Astrocyte of the hippocampus (primary cell): ENCODE results near the gene KRTAP10-10.
"Not testable (repeated sequence)": the region's sequence is repeated elsewhere in the genome, so short reads cannot be mapped to it uniquely, and the experiment has no call there.

ENCODE experiments used
- DNase-seq: peaks from one replicate; pipeline ENCODE4 v3.0.0; 2011; ENCODE audit warnings: low read depth, low spot score

Gene KRTAP10-10

DNA sequence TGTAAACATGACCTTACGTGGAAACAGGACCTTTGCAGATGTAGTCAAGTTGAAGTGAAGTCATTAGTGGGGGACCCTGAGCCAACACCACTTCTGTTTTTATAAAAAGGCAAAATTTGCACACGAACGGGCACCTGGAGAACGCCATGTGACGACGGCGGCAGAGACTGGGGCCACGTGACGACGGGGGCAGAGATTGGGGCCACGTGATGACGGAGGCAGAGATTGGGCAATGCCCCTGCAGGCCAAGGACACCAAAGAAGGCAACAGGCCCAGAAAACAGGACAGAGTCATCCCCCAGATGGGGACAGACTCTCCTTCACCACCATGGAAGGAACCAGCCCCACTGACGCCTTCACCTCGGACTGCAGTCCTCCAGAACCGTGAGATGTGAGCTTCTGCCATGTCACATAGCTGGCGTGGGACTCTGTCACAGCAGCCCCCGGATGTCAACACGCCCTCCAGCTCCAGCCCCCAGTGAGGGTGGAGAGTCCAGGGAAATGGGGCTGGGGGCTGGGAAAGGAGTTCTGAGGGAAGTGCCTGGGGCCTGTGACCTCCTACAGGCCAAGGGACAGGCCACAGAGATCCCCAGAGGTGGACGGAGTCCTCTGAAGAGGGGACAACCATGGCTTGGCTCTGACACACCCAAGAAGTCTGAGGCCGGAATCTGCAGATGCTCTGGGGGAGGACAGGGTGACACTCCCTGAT is 13.3 kb downstream of the KRTAP10-10 start:
- no peak for DNase-seq

- DNase-seq, result no peak
Measured at GRCh38 chr21:44650973-44651675, 14.0 kb downstream of the KRTAP10-10 start.

DNA sequence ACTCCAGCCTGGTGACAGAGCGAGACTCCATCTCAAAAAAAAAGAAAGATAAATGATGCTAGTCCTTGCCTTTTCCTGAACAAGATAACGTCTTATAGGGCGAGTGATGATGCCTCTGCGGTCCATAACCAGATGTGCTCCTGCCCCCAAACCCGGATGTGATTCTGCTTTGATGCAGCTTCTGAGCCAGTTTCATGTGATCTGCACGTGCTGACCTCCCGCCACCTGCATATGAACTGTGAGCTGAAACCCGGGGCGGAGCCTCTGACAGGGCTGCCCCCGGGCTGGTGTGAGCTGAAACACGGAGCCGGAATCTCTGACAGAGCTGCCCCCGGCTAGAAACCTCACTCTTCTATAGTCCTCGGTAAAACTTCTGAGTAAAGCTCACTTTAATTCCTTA is 16.0 kb downstream of the KRTAP10-10 start:
- DNase-seq, result no peak

DNA sequence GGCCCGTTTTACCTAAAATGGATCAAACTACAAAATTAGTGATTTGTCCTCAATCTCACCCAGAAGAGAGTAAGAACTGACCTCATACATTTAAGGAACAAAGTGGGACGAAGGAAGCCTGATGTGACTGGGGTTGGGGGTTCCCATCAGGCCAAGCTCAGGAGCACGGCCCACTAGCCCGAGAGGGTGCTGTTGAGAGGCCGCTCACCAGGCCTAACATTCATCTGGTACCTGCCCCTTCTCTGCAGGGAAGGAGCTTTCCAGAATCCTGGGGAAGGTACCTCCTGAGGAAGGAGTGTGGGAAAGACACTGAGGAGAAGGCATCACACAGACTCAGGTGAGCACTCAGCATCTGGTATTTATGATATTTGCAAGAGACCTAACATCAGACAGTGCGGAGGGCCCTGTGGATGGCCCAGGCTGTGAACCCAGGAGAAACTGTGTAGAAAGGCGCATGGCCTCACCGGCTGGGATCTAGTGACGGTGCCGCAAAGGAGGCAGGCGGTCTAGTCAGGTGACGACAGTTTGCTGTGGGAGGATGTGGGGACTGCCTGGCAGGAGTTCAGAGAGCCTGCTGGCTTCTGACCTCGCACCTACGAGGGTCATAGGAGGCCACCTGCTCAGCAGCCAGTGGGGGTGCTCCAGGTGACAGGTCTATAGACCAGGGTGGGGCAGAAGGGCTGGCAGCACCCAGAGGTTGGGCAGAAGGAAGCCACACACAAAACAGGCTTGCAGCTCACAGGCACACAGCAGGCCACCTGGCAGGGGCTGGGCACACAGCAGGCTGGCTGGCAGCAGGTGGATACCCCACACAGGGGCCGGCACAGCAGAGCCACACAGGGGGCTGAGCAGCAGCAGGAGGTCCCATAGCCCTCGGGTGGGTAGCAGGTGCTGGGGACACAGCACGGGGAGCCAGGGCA is 16.8 kb downstream of the KRTAP10-10 start:
- no peak for DNase-seq

DNA sequence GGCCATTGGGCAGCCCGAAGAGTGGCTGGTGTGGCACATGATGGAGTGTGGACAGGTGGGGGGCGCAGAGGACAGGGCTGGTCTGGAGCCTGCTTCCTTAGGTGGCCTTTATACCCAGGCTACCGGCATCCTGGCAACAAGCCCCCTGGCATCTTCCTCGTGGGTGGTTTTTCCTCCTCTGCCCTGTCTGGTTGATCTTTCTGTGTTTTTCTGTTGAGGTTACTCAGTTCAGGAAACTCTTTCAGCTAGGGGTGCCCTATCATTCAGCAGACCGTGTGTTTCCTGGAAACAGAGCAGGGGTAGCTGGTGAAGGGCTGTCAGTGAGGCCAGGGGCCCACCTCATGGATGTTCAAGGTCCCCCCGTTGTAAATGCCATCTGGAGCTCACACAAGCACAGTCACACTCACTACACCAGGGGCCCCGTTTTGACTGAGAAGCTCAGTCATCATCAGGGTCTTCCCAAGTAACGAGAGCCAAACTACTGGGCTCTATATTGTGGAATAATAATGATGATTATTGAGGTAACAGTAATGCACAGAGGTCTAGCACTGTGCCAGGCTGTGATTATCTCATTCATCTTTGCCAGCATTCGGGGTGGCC is 17.5 kb downstream of the KRTAP10-10 start, which contains the start of gene KRTAP12-4:
Gene KRTAP12-4, minus strand, starts transcription at position 84 of the 600 bp plus-strand sequence. Its CDS starts 45 bp downstream, at position 39.
- DNase-seq, result no peak

GRCh38 chr21:44656868-44657267 is 19.7 kb downstream of the KRTAP10-10 start:
- DNase-seq, result no peak

GRCh38 chr21:44657635-44658540 is 20.7 kb downstream of the KRTAP10-10 start, which contains the start of gene KRTAP12-3:
TSS of gene KRTAP12-3 (plus strand) at chr21:44657932. CDS start at chr21:44657980, 48 bp downstream.
- DNase-seq, result no peak

DNA sequence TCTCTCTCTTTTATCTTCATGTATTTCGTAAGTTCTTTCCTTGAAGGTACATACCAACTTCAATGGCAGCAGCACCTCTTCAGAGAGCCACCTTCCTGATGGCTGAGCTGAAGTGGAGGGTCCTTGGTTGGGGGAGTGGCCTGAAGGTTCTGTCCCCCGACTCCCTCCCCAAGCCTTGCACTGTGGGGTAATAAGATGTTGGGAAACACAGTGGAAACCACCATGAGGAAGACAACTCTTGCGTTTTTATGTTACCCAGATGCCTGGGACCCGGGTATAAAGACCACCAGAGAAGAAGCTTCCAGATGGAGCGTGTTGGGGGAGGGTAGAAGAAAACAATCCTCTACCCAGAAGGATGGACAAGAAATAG is 21.4 kb downstream of the KRTAP10-10 start:
- no peak for DNase-seq

GRCh38 chr21:44658913-44659595 is 21.9 kb downstream of the KRTAP10-10 start:
- no peak for DNase-seq

DNA sequence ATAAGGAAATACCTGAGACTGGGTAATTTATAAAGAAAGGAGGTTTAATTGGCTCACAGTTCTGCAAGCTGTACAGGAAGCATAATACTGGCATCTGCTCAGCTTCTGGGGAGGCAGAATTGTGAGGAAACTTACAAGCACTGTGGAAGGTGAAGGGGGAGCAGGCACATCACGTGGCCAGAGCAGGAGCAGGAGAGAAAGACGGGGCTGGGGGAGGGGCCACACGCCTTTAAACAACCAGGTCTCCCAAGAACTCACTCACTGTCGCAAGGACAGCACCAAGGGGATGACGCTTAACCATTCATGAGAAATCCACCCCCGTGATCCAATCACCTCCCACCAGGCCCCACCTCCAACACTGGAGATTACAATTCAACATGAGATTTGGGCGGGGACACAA is 24.4 kb downstream of the KRTAP10-10 start:
- DNase-seq, result not testable (repeated sequence)

- no peak for DNase-seq
Measured at GRCh38 chr21:44664691-44665090, 27.5 kb downstream of the KRTAP10-10 start.

DNA sequence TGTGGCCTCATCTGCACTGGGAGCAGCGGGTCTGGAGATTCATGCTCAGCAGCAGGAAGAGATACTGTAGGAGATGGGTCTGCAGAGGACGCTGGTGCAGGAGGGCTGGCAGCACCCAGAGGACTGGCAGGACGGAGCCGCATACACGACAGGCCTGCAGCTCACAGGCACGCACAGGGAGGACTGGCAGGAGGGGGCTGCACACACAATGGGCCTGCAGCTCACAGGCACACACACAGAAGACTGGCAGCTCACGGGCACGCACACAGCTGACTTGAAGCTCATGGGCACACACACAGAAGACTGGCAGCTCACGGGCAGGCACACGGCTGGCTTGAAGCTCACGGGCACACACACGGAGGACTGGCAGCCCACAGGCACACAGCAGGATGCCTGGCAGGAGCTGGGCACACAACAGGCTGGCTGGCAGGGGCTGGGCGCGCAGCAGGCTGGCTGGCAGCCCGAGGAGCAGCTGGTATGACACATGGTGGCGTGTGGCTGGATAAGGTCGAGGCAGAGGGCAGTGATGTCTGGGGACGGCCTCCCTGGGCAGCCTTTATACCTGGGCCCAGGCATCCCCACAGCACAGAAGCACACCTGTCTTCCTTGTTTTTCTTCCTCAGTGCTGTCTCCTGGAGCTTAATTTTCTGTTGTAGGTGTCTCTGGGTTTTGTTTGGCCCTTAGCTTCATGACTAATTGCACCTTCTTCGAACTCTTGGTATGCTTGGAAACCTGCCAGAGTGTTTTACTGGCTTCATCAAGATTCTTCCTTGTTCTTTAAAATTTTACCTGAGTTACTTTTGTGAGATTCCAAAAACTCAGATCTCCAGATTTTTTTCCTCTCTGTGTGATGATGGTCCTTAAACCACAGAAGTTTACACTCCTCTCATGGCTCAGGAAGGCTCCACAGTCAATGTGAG is 29.5 kb downstream of the KRTAP10-10 start, which contains the start of gene KRTAP12-2:
Gene KRTAP12-2, minus strand, starts transcription at position 527 of the 920 bp plus-strand sequence. Its CDS starts 41 bp downstream, at position 486.
- DNase-seq, result no peak

GRCh38 chr21:44667612-44668011 is 30.5 kb downstream of the KRTAP10-10 start:
- DNase-seq, result no peak

GRCh38 chr21:44670642-44671432 is 33.7 kb downstream of the KRTAP10-10 start:
- DNase-seq, result no peak

GRCh38 chr21:44671911-44672310 is 34.8 kb downstream of the KRTAP10-10 start:
- DNase-seq, result no peak

GRCh38 chr21:44677881-44678280 is 40.7 kb downstream of the KRTAP10-10 start:
- no peak for DNase-seq

- DNase-seq, result no peak
Measured at GRCh38 chr21:44681152-44681551, 44.0 kb downstream of the KRTAP10-10 start.
